Stimulated activated CD4-positive, alpha-beta T cell treated with anti-CD3 and anti-CD28 coated beads, TNF-alpha, amount 100 ng/mL, for 4 hours (primary cell): ENCODE measurements around the gene CEBPG.

ENCODE experiments used
- DNase-seq, 3 experiments: peaks; one replicate each; pipeline ENCODE4 v3.0.0-alpha.2; 2020; ENCODE audit warnings: low read depth in 3 of 3

The CEBPG gene

DNA sequence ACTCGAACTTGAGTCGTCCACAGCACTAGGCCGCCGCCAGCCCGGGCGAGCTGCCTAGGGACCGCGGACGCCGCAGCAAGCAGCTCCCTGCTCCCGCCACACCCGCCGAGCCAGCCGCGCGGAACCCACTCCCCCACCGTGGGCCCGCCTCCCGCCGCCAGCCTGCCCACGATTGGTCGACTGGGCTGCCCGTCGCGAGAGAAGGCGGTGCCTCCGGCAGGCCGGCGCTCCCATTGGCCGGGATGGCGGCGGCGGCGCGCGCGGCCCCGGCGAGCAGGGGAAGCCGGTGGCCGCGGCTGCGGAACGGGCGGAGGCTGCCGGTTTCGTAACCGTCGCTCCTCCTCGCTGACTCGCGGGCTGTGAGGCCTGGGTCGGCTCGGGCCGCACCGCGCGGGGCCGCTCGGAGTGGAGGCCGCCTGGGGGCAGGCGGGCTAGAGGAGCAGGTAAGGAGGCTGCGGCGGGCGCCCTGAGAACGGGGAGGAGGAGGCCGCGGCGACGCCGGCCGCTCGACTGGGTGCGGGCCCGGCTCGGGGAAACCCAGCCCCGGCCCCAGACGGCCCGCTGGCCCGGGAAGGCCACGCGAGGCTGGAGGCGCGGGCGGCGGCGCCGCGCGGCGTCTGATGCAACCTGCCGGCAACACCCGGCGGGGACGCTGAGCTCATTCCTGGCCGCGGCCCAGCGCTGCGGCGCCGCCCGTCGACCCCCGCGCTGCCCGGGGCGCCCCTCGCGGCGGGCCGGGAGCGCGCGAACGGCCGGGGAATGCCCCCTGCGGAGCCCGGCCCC lies at the start of gene CEBPG:
Gene CEBPG, plus strand, starts transcription at position 257 of the 783 bp plus-strand sequence. CDS start 5,531 bp downstream, outside the sequence.
- DNase-seq: peak; percentile 87 to 93 (median 92)

DNA sequence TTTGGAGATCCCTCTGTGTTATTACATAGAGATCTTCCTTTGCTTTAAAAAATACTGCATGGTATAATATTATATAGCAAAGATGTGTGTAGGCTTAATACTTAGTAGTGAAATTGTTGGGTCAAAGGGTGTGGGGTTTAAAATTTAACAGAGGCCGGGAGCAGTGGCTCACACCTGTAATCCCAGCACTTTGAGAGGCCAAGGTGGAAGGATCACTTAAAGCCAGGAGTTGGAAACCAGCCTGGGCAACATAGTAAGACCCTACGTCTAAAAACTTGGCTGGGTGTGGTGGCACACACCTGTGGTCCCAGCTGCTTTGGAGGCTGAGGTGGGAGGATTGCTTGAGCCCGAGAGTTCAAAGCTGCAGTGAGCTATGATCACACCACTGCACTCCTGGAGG lies 48.9 kb upstream of the CEBPG start:
- DNase-seq: no peak

DNA sequence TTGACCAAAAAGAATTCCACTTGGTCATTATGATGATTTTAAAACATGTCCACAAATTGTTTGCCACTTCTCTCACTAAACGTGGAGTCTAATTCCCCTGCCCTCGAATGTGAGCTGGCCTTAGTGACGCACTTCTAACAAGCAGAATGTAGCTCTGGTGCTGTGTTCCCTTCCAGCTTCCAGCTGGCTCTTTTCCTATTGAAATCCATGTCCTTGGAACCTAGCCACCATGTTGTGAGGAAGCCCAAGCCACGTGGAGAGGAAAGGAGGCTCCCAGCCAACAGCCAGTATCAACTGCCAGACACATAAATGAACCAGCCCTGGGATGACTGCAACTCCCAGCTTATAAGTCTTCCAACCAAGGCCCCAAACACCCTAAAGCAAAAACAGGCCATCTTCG lies 47.6 kb upstream of the CEBPG start:
- no peak for DNase-seq

DNA sequence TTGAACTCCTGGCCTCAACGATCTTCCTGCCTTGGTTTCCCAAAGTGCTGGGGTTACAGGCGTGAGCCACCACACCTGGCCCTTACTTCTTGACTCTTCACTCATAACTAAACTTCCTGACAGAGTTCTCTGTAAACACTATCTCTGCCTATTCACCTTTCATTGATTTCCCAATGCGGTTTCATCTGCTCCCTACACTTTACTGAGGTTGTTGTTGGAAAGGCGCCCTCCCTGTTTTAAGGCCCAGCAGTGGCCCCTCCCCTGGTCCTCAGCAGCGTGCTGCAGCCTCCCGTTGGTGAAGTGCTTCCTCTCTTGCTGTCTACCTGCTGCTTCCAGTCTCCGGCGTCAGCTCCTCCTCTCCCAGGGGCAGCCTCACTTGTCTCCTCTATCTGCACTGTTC lies 44.4 kb upstream of the CEBPG start:
- DNase-seq: no peak

DNA sequence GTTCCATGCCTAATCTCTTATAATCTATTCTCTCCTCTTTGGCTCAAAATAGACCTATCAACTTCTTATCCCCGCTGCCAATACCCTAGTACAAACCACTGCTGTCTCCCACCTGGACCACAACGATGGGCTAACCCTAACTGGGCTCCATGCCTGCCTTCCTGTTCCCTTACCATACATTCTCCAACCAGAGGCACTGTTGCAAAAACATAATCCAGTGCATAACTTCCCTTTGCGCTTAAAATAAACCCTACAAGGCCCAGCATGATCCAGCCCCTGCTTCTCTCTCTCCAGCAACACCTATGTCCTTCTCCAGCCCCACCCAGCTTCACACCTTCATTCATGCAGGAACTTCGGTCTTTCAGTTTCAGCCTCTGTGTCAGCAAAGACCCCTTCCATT lies 43.8 kb upstream of the CEBPG start:
- DNase-seq: no peak

DNA sequence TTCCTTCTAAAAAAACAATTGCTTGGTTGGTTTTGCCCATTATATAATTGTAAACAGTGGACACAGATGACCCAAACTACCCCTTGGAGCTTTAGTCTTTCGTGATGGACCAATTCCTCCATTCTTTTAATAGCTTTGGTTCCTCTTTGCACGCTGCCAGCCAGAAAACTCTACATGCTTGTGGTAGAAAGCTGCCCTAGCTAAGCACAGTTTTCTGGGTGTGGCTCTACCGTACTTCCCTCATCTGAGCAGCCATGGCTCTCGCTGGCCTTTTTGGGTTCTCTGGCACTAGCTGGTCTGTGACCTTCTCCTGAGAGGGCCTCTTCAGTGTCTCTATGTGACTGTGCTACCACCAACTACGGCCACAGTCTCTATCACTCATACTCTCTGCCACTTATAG lies 41.3 kb upstream of the CEBPG start:
- no peak for DNase-seq

DNA sequence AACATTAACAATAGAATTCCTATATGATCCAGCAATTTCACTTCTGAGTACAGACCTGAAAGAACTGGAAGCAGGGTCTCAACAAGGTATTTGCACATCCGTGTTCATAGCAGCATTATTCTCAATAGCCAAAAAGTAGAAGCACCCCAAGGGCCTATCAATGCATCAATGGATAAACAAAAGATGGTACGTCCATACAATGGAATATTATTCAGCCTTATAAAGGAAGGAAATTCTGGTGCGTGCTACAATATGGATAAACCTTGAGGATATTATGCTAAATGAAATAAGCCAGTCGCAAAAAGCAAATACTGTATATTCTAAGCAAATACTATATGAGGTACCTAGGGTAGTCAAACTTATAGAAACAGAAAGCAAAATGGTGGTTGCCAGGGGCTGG lies 40.4 kb upstream of the CEBPG start:
- no peak for DNase-seq

DNA sequence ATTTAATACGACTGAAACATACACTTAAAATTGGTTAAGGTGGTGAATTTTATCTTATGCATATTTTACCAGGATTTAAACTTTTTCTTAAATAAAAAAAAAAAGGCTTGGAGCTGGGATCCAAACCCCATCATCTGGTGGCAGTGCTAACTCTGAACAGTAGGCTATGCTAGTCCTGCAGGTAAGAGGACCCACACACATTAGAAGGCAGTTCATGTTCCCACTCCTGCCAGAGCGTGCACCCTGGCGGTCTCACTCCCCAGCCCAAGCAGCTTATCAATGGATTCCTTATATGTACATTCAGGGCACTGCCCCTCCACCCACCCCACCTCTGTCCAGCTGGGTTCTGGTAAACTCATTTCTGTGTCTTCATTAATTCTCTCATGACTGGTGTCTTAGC lies 39.9 kb upstream of the CEBPG start:
- DNase-seq: no peak

DNA sequence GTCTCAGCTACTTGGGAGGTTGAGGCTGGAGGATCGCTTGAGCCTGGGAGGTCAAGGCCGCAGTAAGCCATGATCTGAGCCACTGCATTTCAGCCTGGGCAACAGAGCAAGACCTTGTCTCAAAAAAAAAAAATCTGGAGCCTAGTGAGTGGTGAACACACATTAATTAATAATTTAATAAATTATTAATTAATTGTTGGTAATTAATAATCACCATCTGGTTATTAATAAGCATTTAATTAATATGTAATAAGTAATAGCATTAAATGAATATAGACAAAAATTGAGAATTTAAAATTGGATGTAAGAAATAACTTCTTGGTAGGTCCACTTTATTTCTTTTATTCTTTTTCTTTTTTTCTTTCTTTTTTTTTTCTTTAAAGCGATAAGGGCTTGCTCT lies 39.2 kb upstream of the CEBPG start:
- no peak for DNase-seq

DNA sequence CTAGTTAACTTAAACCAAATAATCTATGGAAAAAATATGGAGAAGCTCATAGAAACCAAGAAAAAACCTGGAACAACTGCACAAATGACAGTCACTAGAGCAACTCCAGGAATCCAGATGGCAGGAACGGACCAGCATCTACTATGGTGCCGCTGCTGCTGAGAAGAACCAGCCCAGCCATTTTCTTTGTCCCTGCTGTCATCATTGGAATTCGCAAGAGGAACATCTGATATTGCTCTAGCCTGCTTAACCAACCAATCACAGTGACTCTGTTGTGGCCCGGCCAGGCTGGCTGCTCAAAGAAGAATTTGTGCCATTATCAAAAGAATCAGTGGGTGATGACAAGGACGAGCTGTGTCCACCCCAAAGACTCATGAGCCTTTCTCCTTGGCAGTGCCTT lies 38.1 kb upstream of the CEBPG start:
- DNase-seq: no peak

DNA sequence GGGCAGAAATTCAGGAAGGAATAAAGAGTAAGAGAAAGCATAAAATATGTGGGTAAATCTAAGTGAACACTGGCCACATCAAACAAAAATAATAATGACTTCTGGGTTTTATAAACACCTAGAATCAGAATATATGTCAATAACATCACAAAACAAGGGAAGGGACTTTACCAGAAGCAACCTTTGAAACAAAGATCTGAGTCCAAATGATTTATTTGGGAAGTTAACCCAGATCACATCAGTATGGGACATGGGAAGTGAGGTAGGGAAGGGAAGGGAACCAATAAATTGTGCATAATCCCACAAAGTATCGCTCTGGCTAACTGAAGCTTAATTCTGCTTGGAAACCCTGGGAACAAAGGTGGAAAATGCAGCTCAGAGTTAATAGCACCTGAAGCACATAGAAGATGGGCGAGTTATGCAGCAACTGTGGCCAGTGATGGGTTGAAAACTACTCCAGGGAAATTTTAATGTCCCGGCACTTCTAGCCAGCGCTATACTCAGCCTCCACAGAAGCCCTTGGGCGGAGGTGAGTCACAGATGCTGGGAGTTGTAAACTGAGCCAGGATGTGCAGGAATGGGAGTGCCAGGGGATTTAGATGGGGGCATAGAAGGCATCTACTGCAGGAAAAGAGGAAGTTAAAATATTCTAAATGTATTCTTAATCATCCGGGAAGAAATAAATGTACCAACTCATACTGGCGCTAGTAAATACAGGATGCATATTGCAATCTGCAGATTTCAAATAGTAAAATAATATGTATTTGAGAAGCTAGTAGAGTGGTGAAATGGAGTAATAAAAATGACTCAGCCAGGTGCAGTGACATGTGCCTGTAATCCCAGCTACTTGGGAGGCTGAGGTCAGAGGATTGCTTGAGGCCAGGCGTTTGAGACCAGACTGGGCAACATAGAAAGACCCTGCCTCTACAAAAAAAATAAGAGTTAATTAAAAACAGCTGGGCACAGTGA lies 34.2 kb upstream of the CEBPG start:
- no peak for DNase-seq

DNA sequence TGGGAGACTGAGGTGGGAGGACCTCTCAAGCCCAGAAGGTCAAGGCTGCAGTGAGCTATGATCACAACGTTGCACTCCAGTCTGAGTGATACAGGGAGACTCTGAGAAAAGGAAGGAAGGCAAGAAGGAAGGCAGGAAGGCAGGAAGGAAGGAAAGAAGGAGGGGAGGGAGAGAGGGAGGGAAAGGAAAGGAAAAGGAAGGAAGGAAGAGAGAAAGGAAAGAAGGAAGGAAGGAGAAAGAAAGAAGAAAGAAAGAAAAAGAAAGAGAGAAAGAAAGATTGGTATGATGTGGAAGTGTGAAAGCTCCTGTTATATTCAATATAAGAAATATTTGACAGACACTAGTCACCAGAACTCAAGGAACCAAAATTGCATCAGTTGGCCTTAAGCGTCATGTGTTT lies 32.5 kb upstream of the CEBPG start:
- no peak for DNase-seq

DNA sequence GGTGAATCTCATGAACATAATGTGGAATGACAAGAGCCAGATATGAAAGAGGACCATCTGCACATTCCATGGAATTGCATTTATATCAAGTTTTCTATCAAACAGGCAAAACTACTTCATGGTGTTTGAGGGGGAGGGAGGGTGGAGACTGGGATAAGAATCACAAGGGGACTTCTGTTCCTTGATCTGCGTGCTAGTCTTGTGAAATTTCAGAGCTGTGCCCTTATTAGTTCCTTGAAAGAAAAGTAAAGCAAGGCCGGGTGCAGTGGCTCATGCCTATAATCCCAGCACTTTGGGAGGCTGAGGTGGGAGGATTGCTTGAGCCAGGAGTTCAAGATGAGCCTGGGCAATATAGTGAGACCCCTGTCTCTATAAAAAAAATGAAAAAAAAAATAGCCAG lies 30.2 kb upstream of the CEBPG start:
- DNase-seq: no peak

DNA sequence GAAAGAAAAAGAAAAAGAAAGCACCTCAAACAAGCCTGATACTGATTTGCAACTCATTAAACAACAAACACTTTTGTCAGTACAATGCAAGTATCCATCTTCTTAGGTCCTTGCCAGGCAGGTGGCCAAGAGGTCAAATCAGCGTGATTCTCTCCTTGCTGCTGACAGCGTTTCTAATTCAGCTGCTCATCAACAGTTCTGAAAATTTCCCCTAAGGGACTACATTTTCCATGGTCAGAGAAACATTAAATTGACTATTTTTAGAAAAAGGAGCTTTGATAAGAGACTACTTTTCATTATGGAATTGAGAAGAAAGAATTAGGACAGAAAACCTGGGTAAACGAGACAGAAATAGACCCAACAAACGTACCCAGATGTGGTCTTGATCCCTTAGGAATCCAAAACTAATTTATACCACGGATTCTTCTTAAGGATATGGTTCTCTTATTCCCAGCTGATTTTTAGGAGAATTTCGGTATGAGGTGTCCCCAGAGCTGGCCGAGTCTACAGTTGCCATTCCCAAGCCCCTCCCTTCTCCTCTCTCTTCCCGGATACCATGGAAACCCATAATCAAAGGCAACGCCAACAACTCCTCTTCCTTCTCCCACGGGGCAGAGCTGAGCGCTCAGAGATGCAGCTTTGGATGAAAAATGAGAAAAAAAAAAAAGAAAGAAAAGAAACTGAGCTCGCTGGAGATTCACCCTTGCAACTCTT lies 29.5 kb upstream of the CEBPG start:
- no peak for DNase-seq

DNA sequence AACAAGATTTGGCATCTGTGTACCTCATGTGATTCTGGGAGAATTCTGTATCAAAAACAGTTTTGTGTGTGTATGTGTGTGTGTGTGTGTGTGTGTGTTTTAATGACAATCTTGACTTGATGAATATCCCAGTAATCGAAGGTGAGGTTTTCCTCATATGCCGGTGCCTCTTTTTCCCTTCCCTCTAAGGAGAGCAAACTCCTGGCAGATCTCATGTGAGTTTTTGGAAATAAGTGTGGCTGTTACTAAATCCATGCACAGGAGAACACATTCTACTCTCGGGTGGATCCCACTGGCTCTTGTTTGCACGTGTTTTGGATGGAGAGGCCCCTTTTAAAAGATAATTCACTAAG lies 29.0 kb upstream of the CEBPG start:
- no peak for DNase-seq

DNA sequence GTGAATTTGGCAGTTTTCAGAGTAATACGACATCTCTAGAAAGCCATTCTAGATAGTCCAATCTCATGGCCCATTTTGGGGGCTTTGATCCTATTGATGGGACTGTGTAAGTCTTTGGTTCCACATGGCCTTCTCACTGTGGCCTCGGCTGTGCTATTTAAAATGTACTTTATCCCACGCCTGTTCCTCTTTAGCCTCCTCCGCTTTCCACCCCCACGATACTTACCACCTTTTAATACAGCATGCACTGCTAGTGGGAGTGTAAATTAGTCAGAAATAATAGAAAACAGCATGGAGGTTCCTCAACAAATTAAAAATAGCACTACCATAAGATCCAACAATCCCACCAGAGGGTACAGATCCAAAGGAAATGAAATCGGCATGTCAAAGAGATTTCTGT lies 28.3 kb upstream of the CEBPG start:
- DNase-seq: no peak

DNA sequence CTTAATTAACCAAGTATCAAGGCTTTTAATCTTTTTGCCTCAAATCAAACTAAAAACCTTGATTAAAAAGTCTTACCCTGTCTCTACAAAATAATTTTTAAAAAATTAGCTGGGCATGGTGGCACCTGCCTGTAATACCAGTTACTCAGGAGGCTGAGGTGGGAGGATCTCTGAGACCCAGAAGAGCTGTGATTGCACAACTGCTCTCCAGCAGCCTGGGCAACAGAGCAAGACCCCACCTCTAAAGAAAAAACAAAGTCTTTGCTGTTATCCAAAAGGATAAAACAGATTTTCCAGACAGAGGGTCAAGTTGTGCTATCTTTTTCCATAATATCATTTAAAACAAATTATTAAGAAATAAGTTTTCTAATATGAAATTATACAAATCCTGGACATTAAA lies 26.8 kb upstream of the CEBPG start:
- no peak for DNase-seq

DNA sequence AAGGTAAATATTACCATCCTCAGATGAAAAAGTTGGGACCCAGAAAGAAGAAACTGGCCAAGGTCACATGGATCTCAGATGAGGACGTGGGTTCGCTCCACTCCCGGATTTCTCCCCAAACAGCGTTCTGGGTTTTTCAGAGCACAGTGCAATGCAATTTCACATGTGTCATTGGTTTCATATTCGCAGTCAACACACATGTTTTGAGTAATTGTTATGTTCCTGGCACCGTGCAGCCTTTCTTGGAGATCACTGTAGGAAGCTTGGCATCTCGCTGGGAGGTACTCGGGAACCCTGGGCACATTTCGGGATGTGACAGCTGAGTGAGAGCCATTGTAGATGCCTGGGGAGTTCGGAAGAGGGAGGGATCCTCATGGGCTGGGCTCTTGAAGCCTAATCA lies 26.2 kb upstream of the CEBPG start:
- DNase-seq: no peak

DNA sequence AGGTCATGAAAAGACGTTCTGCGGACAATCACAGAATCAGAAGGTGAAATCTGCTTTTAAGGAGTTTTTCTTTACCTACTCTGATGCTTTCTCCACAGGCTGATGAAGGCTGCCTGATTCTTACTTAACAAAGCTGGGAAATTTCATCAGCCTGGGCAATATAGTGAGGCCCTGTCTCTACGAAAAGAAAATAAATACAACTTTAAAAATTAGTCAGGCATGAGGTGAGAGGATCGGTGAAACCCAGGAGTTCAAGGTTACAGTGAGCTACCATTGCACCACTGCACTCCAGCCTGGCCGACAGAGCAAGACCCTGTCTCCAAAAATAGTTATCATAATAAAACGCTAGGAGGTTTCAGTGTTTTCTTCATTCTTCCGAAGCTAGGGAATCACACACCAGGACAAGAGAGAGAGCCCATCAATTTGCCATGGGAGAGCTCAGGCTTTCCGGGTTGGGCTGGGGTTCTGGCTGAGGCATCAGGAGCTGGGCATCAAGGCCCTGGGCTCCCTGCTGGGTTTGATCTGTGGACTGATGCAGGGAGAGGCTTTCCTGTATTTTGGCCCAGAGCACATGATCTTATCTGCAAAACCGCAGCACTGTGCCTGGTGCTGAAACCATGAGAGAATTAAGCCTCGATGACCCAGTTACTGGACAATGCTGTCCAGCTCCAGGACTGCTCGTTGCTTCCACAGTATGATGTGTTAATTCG lies 25.1 kb upstream of the CEBPG start:
- DNase-seq: no peak

DNA sequence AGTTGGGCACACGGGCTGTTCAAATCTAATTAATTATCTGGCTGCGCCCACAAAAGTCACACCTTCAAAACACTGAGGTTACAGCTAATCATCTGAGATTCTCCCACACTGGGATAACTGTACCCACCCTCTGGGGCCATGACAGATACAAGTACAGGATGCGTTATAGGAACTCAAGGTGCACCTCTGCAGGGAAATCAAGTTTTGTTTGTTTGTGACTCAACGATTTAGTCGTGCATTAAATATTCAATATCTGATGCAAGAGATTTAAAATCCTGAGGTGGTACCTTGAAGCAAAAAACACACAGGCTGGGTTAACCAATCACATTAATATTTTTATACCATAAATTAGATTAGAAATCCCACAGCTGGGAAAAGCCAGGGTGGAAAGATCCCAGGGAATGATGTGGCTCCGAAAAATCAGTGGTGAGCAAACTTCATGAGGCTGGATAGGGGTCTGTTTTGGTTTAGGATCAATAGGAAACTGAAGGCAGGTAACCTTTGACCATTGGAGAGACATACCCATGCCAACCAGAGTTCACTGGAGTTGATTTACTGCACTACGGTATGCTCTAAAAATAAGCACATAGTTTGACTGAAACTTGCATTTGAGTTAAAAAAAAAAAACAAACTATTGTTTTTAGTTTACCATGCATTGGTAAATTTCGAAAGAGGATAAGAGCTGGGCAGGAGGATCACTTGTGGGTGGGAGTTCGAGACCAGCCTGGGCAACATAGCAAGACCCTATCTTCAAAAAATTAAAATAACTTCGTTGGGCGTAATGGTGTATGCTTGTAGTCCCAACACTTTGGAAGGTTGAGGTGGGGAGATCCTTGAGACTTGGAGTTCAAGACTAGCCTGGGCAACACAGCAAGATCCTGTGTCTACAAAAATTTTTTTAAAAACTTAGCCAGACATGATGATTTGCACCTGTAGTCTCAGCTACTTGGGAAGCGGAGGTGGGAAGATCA lies 23.9 kb upstream of the CEBPG start:
- DNase-seq: no peak
